Transverse colon (tissue), 4 donors: Measurements from ENCODE around the gene PXN. TPM values are rescaled to one million over a fixed set of nuclear protein-coding genes. Genes with fewer than 3 reads are reported as not detected.

Source experiments
- DNase-seq: peaks from one replicate; pipeline ENCODE4 v3.0.0-alpha.2; 2019
- H3K27ac ChIP-seq, 4 donors: fragments of 200-600 bp; sonication (generic); 2 replicates each; pipeline ENCODE4 v1.5.1; 2016 to 2018; ENCODE audit warnings: inconsistent platforms in 4 of 4
- H3K27me3 ChIP-seq: fragments of 200-600 bp; sonication (generic); 2 replicates; pipeline ENCODE4 v1.5.1; 2017; ENCODE audit warnings: inconsistent platforms
- H3K36me3 ChIP-seq, 4 donors: fragments of 200-600 bp; sonication (generic); 2 replicates each; pipeline ENCODE4 v1.5.1; 2017 to 2019; ENCODE audit warnings: inconsistent platforms in 4 of 4
- H3K4me1 ChIP-seq, 4 donors: fragments of 200-600 bp; sonication (generic); 2 replicates each; pipeline ENCODE4 v1.5.1; 2017 to 2020; ENCODE audit warnings: inconsistent platforms in 4 of 4
- H3K4me3 ChIP-seq, 4 donors: fragments of 200-600 bp; sonication (generic); 1 replicate in 1 of 4; 2 replicates in 3 of 4; pipeline versions ENCODE4 v1.5.1 to v1.6.1; 2017 to 2019; ENCODE audit warnings: inconsistent platforms in 4 of 4
- H3K9me3 ChIP-seq, 2 donors: fragments of 200-600 bp; sonication (generic); 2 replicates each; pipeline ENCODE4 v1.5.1; 2017 to 2019; ENCODE audit warnings: inconsistent platforms in 2 of 2
- EP300 ChIP-seq: sonication (generic); formaldehyde crosslinking; IDR thresholded peaks from one replicate; pipeline ENCODE4 v1.6.1; 2017; ENCODE audit warnings: antibody characterized with exemption, low read depth
- POLR2A ChIP-seq: fragments of 450-650 bp; IDR thresholded peaks from one replicate; pipeline ENCODE4 v1.6.1; 2016; ENCODE audit warnings: antibody characterized with exemption, mild to moderate bottlenecking, moderate library complexity
- POLR2AphosphoS5 ChIP-seq, 3 donors: sonication (generic); formaldehyde crosslinking; IDR thresholded peaks; one replicate each; pipeline ENCODE4 v1.6.1; 2016; ENCODE audit warnings: antibody characterized with exemption in 3 of 3
- WGBS, 2 donors: methylation state at CpG; one replicate each; pipeline ENCODE4 v1.1.5; 2018; ENCODE audit warnings: low coverage in 1 of 2; 5-methylcytosine and 5-hydroxymethylcytosine counted together
- in situ Hi-C, 4 donors: fragments of 200-750 bp; cut with MboI; loops; one replicate each; pipeline versions ENCODE4 v1.15.0 to v1.15.1; 2017; ENCODE audit warnings: low sequenced_read_pairs in 3 of 4, low pct_ligation_motif_present in 1 of 4, low pct_unique_long_range_greater_than_20kb in 1 of 4
- intact Hi-C: fragments of 100-400 bp; cut with DNase I; formaldehyde crosslinking; loops from one replicate; pipeline ENCODE4 v1.15.1; 2023; ENCODE audit warnings: low total_unique reads
- total RNA-seq, 4 donors: library from RNA; depleted of rRNA; stranded (reverse); fragments of >200 nt; gene quantifications; one replicate each; pipeline ENCODE4 v1.1.0, GENCODE V29; 2016
- TF ChIP-seq, protein P1 (sequence below), 5 experiments: fragments of 200-600 bp in 3 of 5; fragments of 450-650 bp in 2 of 5; sonication (generic) in 3 of 5; IDR thresholded peaks; 1 replicate in 2 of 5; 2 replicates in 3 of 5; pipeline ENCODE4 v1.5.1; 2016 to 2017; ENCODE audit warnings: antibody characterized with exemption in 5 of 5, inconsistent platforms in 3 of 5, mild to moderate bottlenecking in 2 of 5, moderate library complexity in 1 of 5

Gene PXN
- total RNA-seq, 4 donors from 2014 or later, result 101 to 328 (median 198) TPM

DNA sequence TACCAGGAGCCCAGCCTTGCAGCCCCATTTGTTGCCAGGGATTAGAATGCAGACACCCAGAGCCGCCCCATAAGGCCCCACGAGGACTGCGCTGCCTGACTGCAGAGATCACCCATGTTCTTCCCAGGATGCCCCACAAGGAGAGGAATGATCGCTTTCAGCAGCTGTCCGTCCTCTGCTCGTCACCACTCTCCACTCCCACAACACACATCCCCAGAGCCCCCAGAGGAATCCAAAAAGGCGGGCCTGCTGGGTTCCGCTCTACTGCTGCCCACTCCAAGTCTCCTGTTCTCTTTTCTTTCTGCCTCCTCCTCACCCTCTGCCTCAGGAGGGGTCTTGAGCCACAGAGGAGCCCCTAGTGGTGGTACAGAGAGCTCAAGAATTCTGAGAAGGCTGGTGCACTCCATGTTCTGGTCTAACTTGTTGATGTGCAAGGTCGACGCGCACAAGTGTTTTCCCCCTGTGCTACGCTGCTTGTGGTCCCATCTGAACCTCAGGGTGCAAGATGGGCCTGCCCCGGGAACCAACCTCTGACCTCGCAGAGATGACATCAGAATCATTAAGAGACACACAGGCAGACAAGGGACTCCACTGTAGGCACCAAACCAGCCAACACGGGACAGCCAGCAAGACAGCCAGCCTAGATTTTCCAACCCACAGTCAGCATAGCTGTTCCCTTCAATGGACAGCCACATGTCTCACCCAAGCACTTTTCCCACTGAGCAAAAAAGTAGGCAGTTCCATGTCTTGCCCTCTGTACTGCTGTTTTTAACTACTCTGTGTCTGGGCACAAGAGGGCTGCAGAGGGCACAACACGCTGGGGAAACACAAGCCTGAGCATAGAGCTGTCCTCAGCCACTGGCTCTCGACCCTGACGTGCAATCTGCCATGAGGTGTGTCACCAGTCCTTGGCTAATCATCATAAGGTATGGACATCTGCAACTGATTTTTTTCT is 29.9 kb downstream of the PXN start:
- peak overlapping the region; percentile 88 to 92 (median 90) for H3K27ac ChIP-seq
- TF ChIP-seq EP300, result no peak
- TF ChIP-seq, protein P1, sequence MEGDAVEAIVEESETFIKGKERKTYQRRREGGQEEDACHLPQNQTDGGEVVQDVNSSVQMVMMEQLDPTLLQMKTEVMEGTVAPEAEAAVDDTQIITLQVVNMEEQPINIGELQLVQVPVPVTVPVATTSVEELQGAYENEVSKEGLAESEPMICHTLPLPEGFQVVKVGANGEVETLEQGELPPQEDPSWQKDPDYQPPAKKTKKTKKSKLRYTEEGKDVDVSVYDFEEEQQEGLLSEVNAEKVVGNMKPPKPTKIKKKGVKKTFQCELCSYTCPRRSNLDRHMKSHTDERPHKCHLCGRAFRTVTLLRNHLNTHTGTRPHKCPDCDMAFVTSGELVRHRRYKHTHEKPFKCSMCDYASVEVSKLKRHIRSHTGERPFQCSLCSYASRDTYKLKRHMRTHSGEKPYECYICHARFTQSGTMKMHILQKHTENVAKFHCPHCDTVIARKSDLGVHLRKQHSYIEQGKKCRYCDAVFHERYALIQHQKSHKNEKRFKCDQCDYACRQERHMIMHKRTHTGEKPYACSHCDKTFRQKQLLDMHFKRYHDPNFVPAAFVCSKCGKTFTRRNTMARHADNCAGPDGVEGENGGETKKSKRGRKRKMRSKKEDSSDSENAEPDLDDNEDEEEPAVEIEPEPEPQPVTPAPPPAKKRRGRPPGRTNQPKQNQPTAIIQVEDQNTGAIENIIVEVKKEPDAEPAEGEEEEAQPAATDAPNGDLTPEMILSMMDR (IDR thresholded peaks at IDR 0.05), result no peak
- no peak for TF ChIP-seq POLR2AphosphoS5 (IDR thresholded peaks at IDR 0.05)
- TF ChIP-seq POLR2A, result no peak
- WGBS, 2 donors, result 74 to 91% methylated on average over 4 to 18 of the region's 18 CpGs
- no peaks in the 10 kb centered on the region for H3K27me3 ChIP-seq
- H3K4me3 ChIP-seq, result no peak overlapping the region
- no peaks in the 10 kb centered on the region for H3K36me3 ChIP-seq
- peaks cover 48 to 100% (median 92%) of the 10 kb centered on the region in 4 donors for H3K4me1 ChIP-seq
- no peak for DNase-seq
- in situ Hi-C loops (no loop called here), intact Hi-C loops (no loop called here)
- no peaks in the 10 kb centered on the region for H3K9me3 ChIP-seq

DNA sequence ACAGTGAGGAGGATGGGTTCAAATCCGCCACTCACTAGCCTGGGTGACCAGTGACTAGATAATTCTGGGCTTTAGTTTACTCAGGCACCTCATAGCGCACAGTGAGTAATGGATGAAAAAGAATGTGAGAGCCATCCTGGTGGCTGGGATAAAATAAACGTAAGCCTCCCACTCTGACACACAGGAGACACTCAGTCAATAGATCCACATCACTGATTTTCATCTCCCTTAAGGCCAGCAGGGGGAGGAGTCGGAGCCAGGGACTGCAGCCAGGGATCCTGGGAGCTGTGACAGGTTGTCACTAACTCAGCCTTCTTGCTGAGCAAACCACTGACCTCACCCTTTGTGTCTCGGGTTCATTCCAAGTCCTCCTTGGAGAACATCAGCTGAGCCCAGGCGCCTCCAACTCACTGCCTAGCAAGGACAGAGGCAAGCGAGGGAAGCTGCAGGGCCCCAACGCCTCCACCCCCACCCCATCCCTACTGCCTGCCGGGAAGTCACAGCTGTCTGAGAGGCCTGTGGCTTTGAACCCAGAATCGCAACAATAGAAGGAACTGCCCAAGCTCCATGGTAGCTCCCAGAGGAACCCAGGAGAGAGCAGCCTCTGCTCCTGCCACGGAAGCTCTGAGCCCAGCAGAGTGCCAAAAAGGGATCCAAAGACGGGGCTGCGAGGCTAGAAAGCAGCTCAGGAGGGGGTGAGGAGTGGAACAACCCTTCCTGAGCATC is 30.7 kb downstream of the PXN start:
- Histone ChIP-seq H3K4me1 (peaks cover 57 to 100% (median 93%) of the 10 kb centered on the region in 4 donors), H3K27me3 (no peaks in the 10 kb centered on the region), H3K9me3 (no peaks in the 10 kb centered on the region), H3K27ac (peak overlapping the region; percentile 88 to 92 (median 90)), H3K36me3 (no peaks in the 10 kb centered on the region), H3K4me3 (no peak overlapping the region)
- WGBS, 2 donors, result 34% methylated on average over 13 of the region's 13 CpGs; no CpG with 5 or more reads in 1 of the 2 donors
- intact Hi-C loops (no loop called here), in situ Hi-C loops (loop anchor here in 1 of 4 donors (5.0 kb wide), 1 partner anchor 32 kb away; the partner anchor contains the start of gene PXN)
- DNase-seq, result peak; percentile 77
- TF ChIP-seq POLR2A, result no peak
- TF ChIP-seq EP300, result no peak
- TF ChIP-seq, protein P1 (IDR thresholded peaks at IDR 0.05), result peak; percentile 29 to 61 (median 43)
- TF ChIP-seq POLR2AphosphoS5 (IDR thresholded peaks at IDR 0.05), result peak; percentile 60 to 67 (median 61)

DNA sequence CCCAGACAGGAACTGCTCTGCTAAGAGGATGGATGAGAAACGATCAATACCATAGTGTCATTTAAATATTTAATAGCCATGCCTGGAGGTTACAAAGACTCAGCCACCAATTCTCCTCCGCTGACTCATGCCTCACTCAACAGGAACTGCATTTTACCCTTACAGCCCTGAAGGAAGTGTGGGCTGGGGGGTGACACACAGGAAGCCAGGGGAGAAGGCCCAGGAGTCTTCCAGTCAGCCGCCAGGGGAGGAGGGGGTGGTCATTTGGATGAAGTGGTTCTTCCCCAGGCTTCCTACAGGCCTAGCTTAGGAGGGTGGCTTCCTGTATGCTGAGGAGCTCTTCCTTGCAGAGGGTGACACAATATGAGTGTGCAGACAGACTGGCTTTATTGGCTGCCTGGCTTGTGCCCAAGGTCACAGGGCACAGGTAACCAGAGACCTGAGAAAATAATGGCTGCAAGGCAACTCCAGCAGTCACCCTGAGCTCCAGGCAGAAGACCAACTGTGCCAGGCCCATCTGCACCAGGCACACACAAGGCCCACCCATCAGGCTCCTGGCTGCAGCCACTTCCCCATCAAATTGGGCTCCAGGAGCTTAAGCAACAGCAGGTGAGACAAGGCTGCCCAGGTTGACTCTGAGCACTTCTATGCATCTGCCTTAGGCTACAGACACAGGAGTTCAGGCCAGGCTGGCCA is 34.1 kb downstream of the PXN start:
- Histone ChIP-seq H3K9me3 (no peaks in the 10 kb centered on the region), H3K27me3 (no peaks in the 10 kb centered on the region), H3K4me1 (peaks cover 68 to 100% (median 92%) of the 10 kb centered on the region in 4 donors), H3K4me3 (no peak overlapping the region), H3K36me3 (no peaks in the 10 kb centered on the region), H3K27ac (peak overlapping the region; percentile 88 to 92 (median 90))
- peak; percentile 58 for DNase-seq
- in situ Hi-C loops (loop anchor here in 1 of 4 donors (5.0 kb wide), 1 partner anchor 36 kb away; the partner anchor contains the start of gene PXN), intact Hi-C loops (no loop called here)
- WGBS, 2 donors, result 43% methylated on average over 3 of the region's 3 CpGs; no CpG with 5 or more reads in 1 of the 2 donors
- TF ChIP-seq, protein P1 (IDR thresholded peaks at IDR 0.05), result peak in 1 of 5 experiments; percentile 16
- TF ChIP-seq POLR2AphosphoS5 (IDR thresholded peaks at IDR 0.05) (peak; percentile 26 to 56 (median 36)), POLR2A (no peak)
